Lung microvascular endothelial cell (primary cell): ENCODE measurements around the gene NSF. TPM values are rescaled to one million over a fixed set of nuclear protein-coding genes. Genes with fewer than 3 reads are reported as not detected.

Source experiments
- DNase-seq, 2 donors: peaks; one replicate each; pipeline versions ENCODE4 v3.0.0 to v3.0.0-alpha.2; 2010; ENCODE audit warnings: low read depth in 2 of 2
- total RNA-seq: library from RNA; depleted of rRNA; stranded (reverse); fragments of >200 nt; gene quantifications from 2 replicates; pipeline ENCODE4 v1.2.1, GENCODE V29; 2014

Gene NSF
- total RNA-seq, 1 donor from 2014 or later = 32.5 TPM

DNA sequence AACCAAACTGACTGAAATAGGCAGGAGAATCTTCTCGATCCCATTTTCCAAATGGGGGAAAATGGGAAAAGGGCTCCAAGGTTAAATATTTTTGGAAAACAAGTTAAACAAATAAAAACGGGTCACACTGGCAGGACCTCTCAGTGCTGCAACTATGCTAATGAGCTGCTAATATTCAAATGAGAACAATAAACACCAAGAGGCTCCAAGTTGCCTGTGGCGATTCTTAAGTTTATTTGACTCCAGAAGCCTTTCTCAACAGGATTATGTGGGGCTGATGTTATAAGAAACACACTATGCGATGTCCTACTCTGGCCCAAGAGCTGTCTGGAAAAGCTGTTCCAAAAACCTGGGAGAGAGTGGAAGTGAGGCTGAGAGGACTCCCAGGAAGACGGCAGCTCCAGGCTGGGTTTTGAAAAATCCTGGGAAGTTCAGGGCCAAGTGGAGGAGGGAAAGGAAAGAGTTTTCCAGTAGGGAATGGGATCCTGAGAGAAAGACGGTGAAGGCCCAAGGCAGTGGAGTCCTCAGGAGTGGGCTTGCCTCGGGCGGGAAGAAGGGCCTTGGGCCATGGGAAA, 206.6 kb downstream of the NSF start:
- no peak for DNase-seq

DNA sequence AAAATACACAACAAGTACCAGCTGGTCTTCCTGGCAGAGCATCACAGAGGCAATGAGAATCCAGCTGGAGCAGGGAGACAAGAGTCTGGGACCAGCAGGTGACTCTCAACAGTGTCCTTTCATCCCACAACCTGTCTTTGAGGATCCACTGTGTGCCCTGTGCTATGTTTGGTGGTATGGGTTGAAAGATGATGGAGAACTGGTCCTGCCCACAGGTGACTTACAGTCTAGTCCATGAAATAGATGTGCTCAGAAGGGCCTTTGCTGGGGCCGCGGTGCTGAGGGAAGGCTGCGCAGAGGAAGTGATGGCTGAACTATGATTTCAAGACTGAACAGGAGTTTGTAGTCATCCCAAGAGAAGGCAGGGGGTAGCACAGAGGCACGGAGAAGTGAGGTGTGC, 210.1 kb downstream of the NSF start:
- DNase-seq = no peak

GRCh38 chr17:46802800-46803199, 212.3 kb downstream of the NSF start:
- no peak for DNase-seq

DNA sequence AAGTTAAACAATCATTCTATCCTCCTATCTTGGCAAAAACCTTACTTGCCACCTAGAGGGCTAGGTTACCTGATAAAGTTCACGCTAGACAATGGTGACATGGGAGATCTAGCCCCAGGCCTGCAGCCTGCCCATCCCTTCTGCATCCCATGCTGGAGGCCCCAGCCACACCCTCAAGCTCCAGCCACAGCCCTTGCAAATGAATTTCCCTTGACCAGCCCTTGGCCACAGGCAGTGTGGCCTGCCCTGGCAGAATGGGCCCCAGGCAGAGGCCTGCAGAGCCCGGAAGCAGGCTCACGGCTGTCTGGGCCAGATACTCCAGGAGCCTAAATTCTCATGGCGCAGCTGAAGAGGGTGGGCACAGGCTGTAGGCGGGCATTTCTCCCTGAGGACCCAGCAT, 213.1 kb downstream of the NSF start:
- DNase-seq = no peak

DNA sequence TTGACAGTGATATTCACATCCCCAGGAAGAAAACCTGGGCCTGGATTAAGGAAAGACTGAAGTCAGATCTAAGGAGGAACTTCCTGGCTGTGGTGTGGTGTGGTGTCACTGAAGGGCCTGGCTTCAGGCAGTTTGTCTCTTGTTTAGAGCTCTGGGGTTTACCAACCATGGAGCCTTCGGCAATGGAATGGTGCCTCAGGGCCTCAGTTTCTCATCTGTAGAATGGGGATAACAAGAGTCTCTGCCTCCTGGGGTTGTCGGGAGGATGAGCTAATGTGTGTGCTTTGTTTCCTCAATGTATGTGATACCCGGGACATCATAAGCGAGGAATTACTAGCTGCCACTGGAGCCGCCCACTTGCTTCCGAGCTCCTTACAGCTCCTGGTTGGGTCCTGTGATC, 215.3 kb downstream of the NSF start:
- no peak for DNase-seq

Other genes starting within 250 kb of the NSF start
- gene ARL17B, start 228.9 kb upstream of the NSF start, total RNA-seq = 2.0 and 2.4 TPM in 2 replicates
- 1.7 and 3.8 TPM in 2 replicates for gene LRRC37A2, start 78.2 kb upstream of the NSF start, total RNA-seq
- 1.3 and 4.0 TPM in 2 replicates for gene ARL17A, start 11.0 kb upstream of the NSF start, total RNA-seq
- gene WNT3, start 228.0 kb downstream of the NSF start, total RNA-seq = 0.79 and 1.1 TPM in 2 replicates